DND-41 (cell line): ENCODE results near the gene ZNF580.

Experiments used
- ATAC-seq: fragments of 200-7000 bp; cut with Tn5 transposase; 3 replicates; pipeline ENCODE4 v1.9.1; 2021; ENCODE audit warnings: low read depth; ENCODE audit not compliant: insufficient read depth
- DNase-seq: peaks from one replicate; pipeline ENCODE4 v3.0.0-alpha.2; 2020
- H2AFZ ChIP-seq: 2 replicates; pipeline ENCODE4 v1.6.0; 2012; ENCODE audit warnings: low read depth, low read length
- H3K27ac ChIP-seq: 2 replicates; pipeline ENCODE4 v1.5.1; 2012; ENCODE audit warnings: low read length, inconsistent platforms
- H3K27me3 ChIP-seq: fragments of 200-600 bp; sonication (generic); 2 replicates; pipeline ENCODE4 v1.6.0; 2012; ENCODE audit warnings: low read length, mild to moderate bottlenecking, inconsistent platforms; ENCODE audit not compliant: insufficient read depth, poor library complexity
- H3K36me3 ChIP-seq: 2 replicates; pipeline ENCODE4 v1.5.1; 2012; ENCODE audit warnings: low read length, inconsistent platforms; ENCODE audit not compliant: insufficient read depth
- H3K4me1 ChIP-seq: 2 replicates; pipeline ENCODE4 v1.5.1; 2012; ENCODE audit warnings: mild to moderate bottlenecking, low read length; ENCODE audit not compliant: insufficient read depth
- H3K4me2 ChIP-seq: 2 replicates; pipeline ENCODE4 v1.6.0; 2012; ENCODE audit warnings: mild to moderate bottlenecking, moderate library complexity, low read length, inconsistent platforms; ENCODE audit not compliant: insufficient read depth
- H3K4me3 ChIP-seq, 2 experiments: fragments of 200-600 bp in 1 of 2; shearing (Covaris generic) in 1 of 2; 2 replicates each; pipeline ENCODE4 v1.5.1; 2012 to 2016; ENCODE audit warnings: inconsistent platforms in 2 of 2, low read length in 2 of 2, mild to moderate bottlenecking in 2 of 2, low read depth in 1 of 2, moderate library complexity in 1 of 2
- H3K79me2 ChIP-seq: 2 replicates; pipeline ENCODE4 v1.6.0; 2012; ENCODE audit warnings: low read length, inconsistent platforms; ENCODE audit not compliant: insufficient read depth
- H3K9ac ChIP-seq: 2 replicates; pipeline ENCODE4 v1.6.0; 2012; ENCODE audit warnings: low read depth, mild to moderate bottlenecking, inconsistent platforms, low read length, moderate library complexity
- H3K9me3 ChIP-seq: 2 replicates; pipeline ENCODE4 v1.5.1; 2012; ENCODE audit warnings: low read length, moderate library complexity, mild to moderate bottlenecking, inconsistent platforms; ENCODE audit not compliant: insufficient read depth, severe bottlenecking
- H4K20me1 ChIP-seq: 2 replicates; pipeline ENCODE4 v1.6.0; 2012; ENCODE audit warnings: low read length; ENCODE audit not compliant: insufficient read depth
- CTCF ChIP-seq: IDR thresholded peaks from 2 replicates; pipeline ENCODE4 v1.5.1; 2012; ENCODE audit warnings: borderline replicate concordance, low read length, moderate library complexity, mild to moderate bottlenecking; ENCODE audit not compliant: poor library complexity, severe bottlenecking; ENCODE audit errors: extremely low read depth
- EZH2 ChIP-seq: IDR thresholded peaks from 3 replicates; pipeline ENCODE4 v1.6.1; 2012; ENCODE audit warnings: borderline replicate concordance, low read depth, mild to moderate bottlenecking, moderate library complexity, low read length, inconsistent platforms; ENCODE audit not compliant: severe bottlenecking

The ZNF580 gene

GRCh38 chr19:55666343-55667005, 25.7 kb downstream of the ZNF580 start:
- H3K4me3 ChIP-seq, result no peak overlapping the region
- H3K4me2 ChIP-seq, result no peak overlapping the region
- ATAC-seq (no peak), DNase-seq (no peak)
- H3K9ac ChIP-seq, result no peak overlapping the region
- H3K4me1 ChIP-seq, result peaks cover 16% of the 10 kb centered on the region
- no peaks in the 10 kb centered on the region for H3K27me3 ChIP-seq
- no peak overlapping the region for H2AFZ ChIP-seq
- no peaks in the 10 kb centered on the region for H3K9me3 ChIP-seq
- peaks cover 98% of the 10 kb centered on the region for H3K79me2 ChIP-seq
- H4K20me1 ChIP-seq, result peaks cover 98% of the 10 kb centered on the region
- no peak overlapping the region for H3K27ac ChIP-seq
- TF ChIP-seq EZH2, result no peak
- TF ChIP-seq CTCF, result no peak
- H3K36me3 ChIP-seq, result peaks cover 99% of the 10 kb centered on the region

- Histone ChIP-seq H4K20me1 (peaks cover 94% of the 10 kb centered on the region), H3K27ac (no peak overlapping the region), H3K4me1 (peaks cover 18% of the 10 kb centered on the region), H3K9ac (no peak overlapping the region), H3K4me3 (no peak overlapping the region), H3K9me3 (no peaks in the 10 kb centered on the region), H3K4me2 (no peak overlapping the region), H3K36me3 (peaks cover 97% of the 10 kb centered on the region), H3K27me3 (no peaks in the 10 kb centered on the region), H2AFZ (no peak overlapping the region), H3K79me2 (peaks cover 98% of the 10 kb centered on the region)
- DNase-seq (no peak), ATAC-seq (no peak)
- TF ChIP-seq CTCF (no peak), EZH2 (no peak)
Measured at GRCh38 chr19:55667006-55667381, 26.2 kb downstream of the ZNF580 start.

GRCh38 chr19:55667511-55667910, 26.7 kb downstream of the ZNF580 start:
- H3K27ac ChIP-seq, result no peak overlapping the region
- no peak overlapping the region for H3K9ac ChIP-seq
- peaks cover 98% of the 10 kb centered on the region for H3K79me2 ChIP-seq

More at GRCh38 chr19:55667511-55667910, 26.7 kb downstream of the ZNF580 start:
- Histone ChIP-seq H3K9me3 (no peaks in the 10 kb centered on the region), H4K20me1 (peaks cover 93% of the 10 kb centered on the region), H2AFZ (no peak overlapping the region), H3K4me1 (peaks cover 18% of the 10 kb centered on the region), H3K4me3 (no peak overlapping the region), H3K27me3 (no peaks in the 10 kb centered on the region), H3K4me2 (no peak overlapping the region), H3K36me3 (peaks cover 96% of the 10 kb centered on the region)
- DNase-seq (no peak), ATAC-seq (no peak)
- TF ChIP-seq EZH2, result no peak
- no peak for TF ChIP-seq CTCF
